Measurements from ENCODE around the gene KMT2D.

DNA sequence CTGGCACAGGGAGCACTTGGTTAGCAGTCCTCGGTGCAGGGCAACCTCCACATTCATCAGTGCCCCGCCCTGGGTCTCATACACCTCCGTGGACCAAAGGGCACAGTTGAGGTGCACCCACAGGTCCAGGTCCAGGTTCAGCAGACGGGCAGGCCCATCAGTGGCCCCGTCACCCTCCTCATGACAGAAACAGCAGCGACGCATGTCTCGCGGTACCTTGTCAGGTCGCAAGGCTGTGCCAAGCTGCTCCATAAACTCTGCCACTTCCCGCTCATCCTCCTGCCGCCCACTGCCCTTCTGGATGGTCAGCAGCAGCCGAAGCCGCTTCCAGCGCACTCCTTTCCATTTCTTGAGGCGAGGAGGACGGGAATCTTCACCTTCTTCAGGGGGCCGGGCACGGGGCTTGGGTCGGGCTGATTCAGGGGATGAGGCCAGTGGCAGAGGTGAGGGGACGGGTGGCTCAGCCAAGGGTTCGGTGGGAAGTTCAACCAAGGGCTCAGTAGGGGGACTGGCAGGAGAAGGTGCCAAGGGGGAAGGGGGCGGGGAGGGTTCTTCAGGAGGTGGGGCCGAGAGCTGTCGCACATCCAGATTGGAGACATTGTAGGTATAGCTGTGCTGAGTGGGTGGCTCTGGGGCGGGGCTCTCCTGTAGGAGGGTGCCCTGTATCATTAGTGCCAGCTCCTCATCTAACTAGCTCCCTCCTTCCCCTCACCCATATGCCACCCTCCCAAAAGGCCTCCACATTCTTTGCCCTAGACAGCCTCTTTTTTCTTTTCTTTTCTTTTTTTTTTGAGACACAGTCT is 33.7 kb downstream of the KMT2D start:
- TF ChIP-seq, protein P1, sequence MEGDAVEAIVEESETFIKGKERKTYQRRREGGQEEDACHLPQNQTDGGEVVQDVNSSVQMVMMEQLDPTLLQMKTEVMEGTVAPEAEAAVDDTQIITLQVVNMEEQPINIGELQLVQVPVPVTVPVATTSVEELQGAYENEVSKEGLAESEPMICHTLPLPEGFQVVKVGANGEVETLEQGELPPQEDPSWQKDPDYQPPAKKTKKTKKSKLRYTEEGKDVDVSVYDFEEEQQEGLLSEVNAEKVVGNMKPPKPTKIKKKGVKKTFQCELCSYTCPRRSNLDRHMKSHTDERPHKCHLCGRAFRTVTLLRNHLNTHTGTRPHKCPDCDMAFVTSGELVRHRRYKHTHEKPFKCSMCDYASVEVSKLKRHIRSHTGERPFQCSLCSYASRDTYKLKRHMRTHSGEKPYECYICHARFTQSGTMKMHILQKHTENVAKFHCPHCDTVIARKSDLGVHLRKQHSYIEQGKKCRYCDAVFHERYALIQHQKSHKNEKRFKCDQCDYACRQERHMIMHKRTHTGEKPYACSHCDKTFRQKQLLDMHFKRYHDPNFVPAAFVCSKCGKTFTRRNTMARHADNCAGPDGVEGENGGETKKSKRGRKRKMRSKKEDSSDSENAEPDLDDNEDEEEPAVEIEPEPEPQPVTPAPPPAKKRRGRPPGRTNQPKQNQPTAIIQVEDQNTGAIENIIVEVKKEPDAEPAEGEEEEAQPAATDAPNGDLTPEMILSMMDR (IDR thresholded peaks at IDR 0.05; ENCODE audit: insufficient read depth, low read length): no peak
- TF ChIP-seq, protein P2, sequence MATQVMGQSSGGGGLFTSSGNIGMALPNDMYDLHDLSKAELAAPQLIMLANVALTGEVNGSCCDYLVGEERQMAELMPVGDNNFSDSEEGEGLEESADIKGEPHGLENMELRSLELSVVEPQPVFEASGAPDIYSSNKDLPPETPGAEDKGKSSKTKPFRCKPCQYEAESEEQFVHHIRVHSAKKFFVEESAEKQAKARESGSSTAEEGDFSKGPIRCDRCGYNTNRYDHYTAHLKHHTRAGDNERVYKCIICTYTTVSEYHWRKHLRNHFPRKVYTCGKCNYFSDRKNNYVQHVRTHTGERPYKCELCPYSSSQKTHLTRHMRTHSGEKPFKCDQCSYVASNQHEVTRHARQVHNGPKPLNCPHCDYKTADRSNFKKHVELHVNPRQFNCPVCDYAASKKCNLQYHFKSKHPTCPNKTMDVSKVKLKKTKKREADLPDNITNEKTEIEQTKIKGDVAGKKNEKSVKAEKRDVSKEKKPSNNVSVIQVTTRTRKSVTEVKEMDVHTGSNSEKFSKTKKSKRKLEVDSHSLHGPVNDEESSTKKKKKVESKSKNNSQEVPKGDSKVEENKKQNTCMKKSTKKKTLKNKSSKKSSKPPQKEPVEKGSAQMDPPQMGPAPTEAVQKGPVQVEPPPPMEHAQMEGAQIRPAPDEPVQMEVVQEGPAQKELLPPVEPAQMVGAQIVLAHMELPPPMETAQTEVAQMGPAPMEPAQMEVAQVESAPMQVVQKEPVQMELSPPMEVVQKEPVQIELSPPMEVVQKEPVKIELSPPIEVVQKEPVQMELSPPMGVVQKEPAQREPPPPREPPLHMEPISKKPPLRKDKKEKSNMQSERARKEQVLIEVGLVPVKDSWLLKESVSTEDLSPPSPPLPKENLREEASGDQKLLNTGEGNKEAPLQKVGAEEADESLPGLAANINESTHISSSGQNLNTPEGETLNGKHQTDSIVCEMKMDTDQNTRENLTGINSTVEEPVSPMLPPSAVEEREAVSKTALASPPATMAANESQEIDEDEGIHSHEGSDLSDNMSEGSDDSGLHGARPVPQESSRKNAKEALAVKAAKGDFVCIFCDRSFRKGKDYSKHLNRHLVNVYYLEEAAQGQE (IDR thresholded peaks at IDR 0.05; ENCODE audit: insufficient replicate concordance, low read depth): no peak
- TF ChIP-seq SPI1 (IDR thresholded peaks at IDR 0.05; ENCODE audit: borderline replicate concordance, low read depth) (no peak), POLR2AphosphoS5 (IDR thresholded peaks at IDR 0.05; ENCODE audit: low read depth) (no peak), GABPA (IDR thresholded peaks at IDR 0.05; ENCODE audit: low read depth) (no peak)

Measured in HL-60 (cell line).